ENCODE data around the gene NKX1-1.

- no peak for TF ChIP-seq CTCF (IDR thresholded peaks at IDR 0.05)
- no peak for TF ChIP-seq POLR2AphosphoS5 (IDR thresholded peaks at IDR 0.05)
- TF ChIP-seq EP300 (IDR thresholded peaks at IDR 0.05): no peak
Measured at GRCh38 chr4:1414831-1415680, 8.8 kb upstream of the NKX1-1 start.
